Ureter (tissue), 1 donor: Measurements from ENCODE around the gene RUNDC3A. TPM values are rescaled to one million over a fixed set of nuclear protein-coding genes. Genes with fewer than 3 reads are reported as not detected.

Source experiments
- DNase-seq: peaks from one replicate; pipeline ENCODE4 v3.0.0-alpha.2; 2020; ENCODE audit warnings: low spot score
- total RNA-seq: library from RNA; stranded (reverse); gene quantifications from one replicate; pipeline ENCODE4 v1.2.4, GENCODE V29; 2023
- donor health status: DM: yes; HTN: yes; CAD: no.

RUNDC3A gene
- total RNA-seq, 1 donor from 2014 or later, result 1.3 TPM

GRCh38 chr17:44283344-44284023 is 24.9 kb upstream of the RUNDC3A start:
- DNase-seq, result no peak

- no peak for DNase-seq
Measured at GRCh38 chr17:44284024-44284400, 24.4 kb upstream of the RUNDC3A start.

GRCh38 chr17:44287651-44288050 is 20.8 kb upstream of the RUNDC3A start:
- no peak for DNase-seq

- no peak for DNase-seq
Measured at GRCh38 chr17:44293509-44294226, 14.7 kb upstream of the RUNDC3A start.

GRCh38 chr17:44297975-44298374 is 10.4 kb upstream of the RUNDC3A start:
- no peak for DNase-seq

DNA sequence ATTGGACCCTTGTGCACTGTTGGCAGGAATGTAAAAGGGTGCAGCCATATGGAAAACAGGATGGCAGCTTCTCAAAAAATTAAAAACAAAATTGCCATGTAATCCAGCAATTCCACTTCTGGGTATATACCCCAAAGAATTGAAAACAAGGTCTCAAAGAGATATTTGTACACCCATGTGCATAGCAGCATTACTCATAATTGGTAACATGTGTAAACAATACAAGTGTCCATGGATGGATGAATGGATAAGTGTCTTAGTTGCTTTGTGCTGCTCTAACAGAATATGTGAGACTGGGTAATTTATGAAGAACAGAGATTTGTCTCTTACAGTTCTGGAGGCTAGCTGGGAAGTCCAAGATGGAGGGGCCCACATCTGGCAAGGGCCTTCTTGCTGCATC is 3.8 kb upstream of the RUNDC3A start:
- DNase-seq, result no peak

DNA sequence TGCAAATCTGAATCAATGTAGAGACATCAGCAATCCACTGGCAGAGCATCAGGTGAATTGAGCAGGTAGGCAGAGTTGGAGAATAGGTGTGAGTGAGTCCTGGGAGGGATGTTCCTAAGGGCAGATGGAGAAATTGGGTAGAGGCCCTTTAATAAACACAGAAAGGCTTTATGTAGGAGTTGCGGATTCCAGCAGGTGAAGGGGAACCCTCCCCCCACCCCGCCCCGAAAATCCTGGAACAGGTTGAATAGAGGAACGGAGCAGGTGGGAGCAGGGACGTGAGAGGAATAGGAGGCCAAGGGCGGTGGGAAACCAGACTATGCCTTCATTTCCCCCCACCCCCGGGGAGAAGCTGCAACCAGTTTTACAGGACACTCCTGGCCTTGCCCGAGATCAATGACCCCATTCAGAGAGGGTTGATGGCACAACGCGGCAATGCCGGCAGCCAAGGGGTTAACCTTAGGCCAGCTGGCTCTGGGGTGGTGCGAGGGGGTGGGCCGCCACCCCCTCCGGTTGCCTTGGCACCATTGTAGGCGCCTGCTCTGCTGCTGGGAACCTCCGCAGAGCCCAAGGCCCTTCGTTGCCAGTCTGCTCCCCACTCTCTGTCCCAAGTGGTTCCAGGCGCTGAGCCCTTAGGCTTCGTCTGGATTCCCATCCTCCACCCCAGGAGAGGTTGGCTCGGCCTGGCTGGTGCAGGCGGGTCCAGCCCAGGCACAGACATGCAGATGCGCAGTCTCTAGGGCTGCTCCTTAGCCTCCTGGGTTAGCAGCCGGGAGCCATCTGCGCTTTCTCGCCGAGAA is 814 bp upstream of the RUNDC3A start:
- DNase-seq, result no peak

DNA sequence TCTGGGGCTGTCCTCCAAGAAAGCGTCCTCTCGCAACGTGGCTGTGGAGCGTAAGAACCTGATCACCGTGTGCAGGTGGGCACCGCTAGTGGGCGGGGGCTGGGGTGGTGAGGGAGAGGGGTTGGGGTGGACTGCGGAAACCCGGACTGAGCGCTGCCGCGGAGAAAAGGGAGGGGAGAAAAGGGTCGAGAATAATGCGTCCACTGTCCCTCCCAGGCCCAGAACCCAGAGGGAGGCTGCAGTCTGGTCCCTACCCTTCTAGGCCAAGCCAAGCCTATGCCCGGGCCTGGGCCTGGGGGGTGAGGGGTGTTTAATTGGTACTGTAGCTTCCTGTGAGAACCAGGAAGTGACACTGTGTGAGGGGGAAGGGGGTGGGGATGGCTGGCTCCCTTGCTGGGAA is 464 bp downstream of the RUNDC3A start:
- no peak for DNase-seq

- no peak for DNase-seq
Measured at GRCh38 chr17:44309472-44309871, 1.1 kb downstream of the RUNDC3A start.

DNA sequence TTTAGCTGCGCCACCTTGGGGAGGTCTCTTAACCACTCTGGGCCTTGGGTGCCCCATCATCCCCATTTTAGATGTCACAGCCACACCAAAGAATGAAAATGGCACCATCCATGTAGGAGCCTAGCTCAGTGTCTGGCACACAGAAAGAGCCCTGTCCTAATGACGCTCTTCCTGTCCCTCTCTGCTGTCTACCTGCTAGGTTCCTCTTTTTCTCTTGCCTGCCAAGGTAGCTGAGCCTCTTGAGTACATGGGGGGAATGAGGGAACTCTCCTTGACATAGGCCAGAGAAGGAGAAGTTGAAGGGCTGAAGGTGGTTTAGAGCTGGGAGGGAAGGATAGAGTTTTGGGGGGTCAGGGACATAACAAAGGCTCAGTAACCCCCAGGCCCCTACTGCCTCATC is 1.8 kb downstream of the RUNDC3A start:
- DNase-seq, result no peak

DNA sequence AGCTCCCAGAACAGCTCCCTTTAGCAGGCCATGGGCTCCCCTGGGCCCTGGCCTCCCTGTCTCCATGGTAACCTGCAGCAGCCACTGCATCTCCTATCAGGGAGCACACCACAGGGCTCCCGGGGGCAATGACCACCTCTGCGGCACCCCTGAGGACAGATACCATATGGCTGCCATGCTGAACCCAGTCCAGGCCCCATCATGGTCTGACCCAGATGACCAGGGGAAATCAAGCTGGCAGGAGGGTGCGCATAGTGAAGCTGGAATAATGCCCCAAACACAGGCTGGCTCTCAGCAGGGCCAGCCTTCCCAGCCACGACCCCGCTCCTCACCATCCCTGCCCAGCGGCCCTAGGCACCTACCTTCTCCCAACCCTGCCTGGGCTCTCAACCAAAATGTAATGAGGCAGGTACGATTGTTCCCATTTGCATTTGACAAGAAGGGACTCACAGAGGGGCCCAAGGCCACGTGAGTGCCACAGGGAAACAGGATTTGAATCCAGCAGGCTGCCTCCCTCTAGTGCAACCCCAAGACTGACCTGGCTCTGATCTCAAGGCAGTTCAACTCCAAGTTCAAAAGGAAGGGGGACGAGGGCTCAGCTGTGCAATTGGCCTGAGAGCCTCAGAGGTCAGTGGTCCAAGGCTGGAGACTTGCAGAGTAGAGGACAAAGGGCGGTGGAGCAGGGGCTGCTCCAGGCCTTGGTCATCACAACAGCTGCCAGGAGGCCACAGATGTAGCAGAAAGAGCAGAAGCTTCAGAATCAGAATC is 2.4 kb downstream of the RUNDC3A start:
- DNase-seq, result no peak

DNA sequence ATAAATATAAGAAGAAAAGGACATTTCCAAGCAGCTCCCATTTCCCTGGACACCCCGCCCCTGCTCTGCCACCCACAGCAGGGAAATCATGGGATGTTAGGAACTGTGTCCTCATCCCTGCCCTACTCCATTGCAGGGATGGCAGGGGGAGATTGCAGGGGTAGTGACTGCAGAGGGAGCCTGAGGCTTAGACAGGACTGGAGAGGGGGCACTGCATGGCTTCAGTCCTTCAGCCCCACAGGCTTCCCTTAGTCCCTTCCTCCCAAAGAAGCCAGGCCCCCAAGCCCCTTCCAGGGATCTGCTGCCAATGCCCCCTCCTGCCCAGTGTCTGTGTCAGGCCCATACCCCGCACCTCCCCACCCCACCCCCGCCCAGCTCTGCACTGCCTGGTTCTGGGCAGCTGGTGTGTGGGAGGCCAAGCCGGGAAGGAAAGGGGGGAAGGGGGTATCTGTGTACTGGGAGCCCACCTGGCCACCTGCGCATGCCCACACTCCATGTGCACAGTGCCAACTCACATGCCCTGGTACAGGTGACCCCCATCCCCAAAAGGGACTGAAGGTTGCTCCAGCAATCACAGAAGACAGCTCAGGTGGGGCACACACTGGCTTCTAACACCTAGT is 3.3 kb downstream of the RUNDC3A start:
- no peak for DNase-seq

- no peak for DNase-seq
Measured at GRCh38 chr17:44312396-44313104, 4.1 kb downstream of the RUNDC3A start.

- no peak for DNase-seq
Measured at GRCh38 chr17:44314031-44314430, 5.6 kb downstream of the RUNDC3A start.

DNA sequence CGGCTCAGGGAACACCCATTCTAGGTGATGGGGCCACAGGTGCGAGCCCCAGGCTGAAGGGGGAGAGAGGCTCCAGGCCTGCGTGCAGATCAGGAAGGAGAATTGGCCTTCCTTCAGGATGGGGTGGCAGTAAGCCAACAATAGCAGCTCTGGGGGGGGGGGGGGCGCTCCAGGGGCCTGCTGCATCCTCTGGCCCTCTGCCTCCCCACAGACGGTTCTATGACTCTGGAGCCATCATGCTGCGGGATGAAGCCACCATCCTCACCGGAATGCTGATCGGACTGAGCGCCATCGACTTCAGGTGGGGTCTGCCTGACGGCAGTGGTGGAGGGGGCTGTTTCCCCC is 6.1 kb downstream of the RUNDC3A start:
- no peak for DNase-seq

GRCh38 chr17:44314869-44315661 is 6.7 kb downstream of the RUNDC3A start:
- no peak for DNase-seq

- no peak for DNase-seq
Measured at GRCh38 chr17:44315760-44316731, 7.6 kb downstream of the RUNDC3A start.

GRCh38 chr17:44317545-44317944 is 9.1 kb downstream of the RUNDC3A start:
- DNase-seq, result no peak
